Measurements from ENCODE around the gene MNT.

GRCh38 chr17:2354311-2354710 is 46.5 kb downstream of the MNT start:
- no peak for TF ChIP-seq CTCF (IDR thresholded peaks at IDR 0.05; ENCODE audit: low read depth, low read length, missing input control)
- no peak for TF ChIP-seq GABPA (IDR thresholded peaks at IDR 0.05 in 1 of 2, conservative IDR thresholded peaks at IDR 0.05 in 1 of 2)
- TF ChIP-seq RXRA (IDR thresholded peaks at IDR 0.05), result no peak

All from liver (tissue), 3 donors.